ENCODE measurements around the gene CXXC5. TPM values are rescaled to one million over a fixed set of nuclear protein-coding genes. Genes with fewer than 3 reads are reported as not detected.
A peak's percentile ranks its signal among the peaks of the same experiment; 100 is the strongest.
"Not testable (repeated sequence)": the region's sequence is repeated elsewhere in the genome, so short reads cannot be mapped to it uniquely, and the experiment has no call there.

CXXC5 gene
- total RNA-seq (2021) = 77.5 to 97.2 TPM (median 78.0 TPM) in 3 replicates
- percentile 82 among the genes with signal in this experiment for Bru-seq, nascent RNA
- long read RNA-seq, experiment 1, transcript CXXC5-206 (2 exons, 777 nt) = minor isoform, 16 of 585 reads
- long read RNA-seq, experiment 1, transcript CXXC5-211 (3 exons, 1,892 nt) = minor isoform, 59 of 585 reads
- long read RNA-seq, experiment 1, transcript CXXC5-201 (3 exons, 2,658 nt) = major isoform, 403 of 585 reads
- long read RNA-seq, experiment 1, partial matches to known transcripts = 27 of 585 reads
- long read RNA-seq, experiment 1, other reads (novel, unspliced or antisense) = 80 of 585 reads
- long read RNA-seq, experiment 2, transcript CXXC5-201 (3 exons, 2,658 nt) = major isoform, 64 of 158 reads
- long read RNA-seq, experiment 2, transcript CXXC5-211 (3 exons, 1,892 nt) = minor isoform, 6 of 158 reads
- long read RNA-seq, experiment 2, partial matches to known transcripts = 44 of 158 reads
- long read RNA-seq, experiment 2, other reads (novel, unspliced or antisense) = 38 of 158 reads
- long read RNA-seq, experiment 3, transcript CXXC5-211 (3 exons, 1,892 nt) = major isoform, 19 of 49 reads
- long read RNA-seq, experiment 3, partial matches to known transcripts = 19 of 49 reads
- long read RNA-seq, experiment 3, other reads (novel, unspliced or antisense) = 10 of 49 reads

GRCh38 chr5:139648205-139649081 is at the start of gene CXXC5:
Gene CXXC5, plus strand, starts transcription at chr5:139648349. Its CDS starts 32,175 bp downstream, at chr5:139680524.
- Mint-ChIP-seq H3K4me1 (peaks cover 55% of the 10 kb centered on the region), H3K36me3 (no peaks in the 10 kb centered on the region), H3K4me3 (peak within 1 kb of the TSS; percentile 98), H3K9me3 (no peaks in the 10 kb centered on the region), H3K27me3 (ENCODE audit: low read depth) (peaks cover 32% of the 10 kb centered on the region), H3K27ac (peak within 1 kb of the TSS; percentile 70)
- DNase-seq (ENCODE audit: low spot score) (peak; percentile 85), ATAC-seq (peak; percentile 23)
- peak; percentile 53; the same call in 1 of the 2 replicates for TF ChIP-seq ZNF263 (CRISPR knock-in tag; IDR thresholded peaks at IDR 0.05; ENCODE audit: low read depth)
- TF ChIP-seq RORB (CRISPR knock-in tag; IDR thresholded peaks at IDR 0.05) = no peak
- 0 out of 2 replicates have a peak, but pooled peaks have one; percentile 16 for TF ChIP-seq NFYB (CRISPR knock-in tag; conservative IDR thresholded peaks at IDR 0.05; ENCODE audit: low read depth)
- TF ChIP-seq CREM (CRISPR knock-in tag; IDR thresholded peaks at IDR 0.05) = peak; percentile 54; the same call in 1 of the 2 replicates
- TF ChIP-seq TP53 (CRISPR knock-in tag; IDR thresholded peaks at IDR 0.05) = 0 out of 2 replicates have a peak, but pooled peaks have one; percentile 50
- peak; percentile 46; the same call in 1 of the 2 replicates for TF ChIP-seq ELF4 (CRISPR knock-in tag; IDR thresholded peaks at IDR 0.05; ENCODE audit: low read depth)
- TF ChIP-seq AFF4 (CRISPR knock-in tag; IDR thresholded peaks at IDR 0.05; ENCODE audit: borderline replicate concordance) = no peak
- TF ChIP-seq PRDM15 (CRISPR knock-in tag; IDR thresholded peaks at IDR 0.05) = peak; percentile 95
- TF ChIP-seq FOXP1 (CRISPR knock-in tag; IDR thresholded peaks at IDR 0.05; ENCODE audit: borderline replicate concordance) = 0 out of 2 replicates have a peak, but pooled peaks have one; percentile 26
- ChIA-PET CTCF (interaction anchor here (0.5 to 9.5 kb wide), 28 partner anchors 10 to 1295 kb away, joined by 3 to 235 read pairs (median 5); partner anchors contain the start of genes SPATA24 and UBE2D2), POLR2A (interaction anchor here (0.7 to 1.9 kb wide), 18 partner anchors 8 to 135 kb away, joined by 3 to 54 read pairs (median 4); no protein-coding TSS in a partner anchor)

GRCh38 chr5:139598601-139598965 is 49.6 kb upstream of the CXXC5 start:
- TF ChIP-seq ZNF121 (CRISPR knock-in tag; IDR thresholded peaks at IDR 0.05) = peak; percentile 93
- H3K9me3 Mint-ChIP-seq; ATAC-seq; DNase-seq (ENCODE audit: low spot score); H3K4me3 Mint-ChIP-seq; H3K4me1 Mint-ChIP-seq; H3K27me3 Mint-ChIP-seq (ENCODE audit: low read depth); H3K27ac Mint-ChIP-seq: not testable (repeated sequence)
- ChIA-PET CTCF (interaction anchor here (1.0 kb wide), 1 partner anchor 24 kb away, joined by 7 read pairs; no protein-coding TSS in a partner anchor), POLR2A (interaction anchor here (0.7 to 1.0 kb wide), 2 partner anchors 14 to 192 kb away, joined by 3 to 11 read pairs; no protein-coding TSS in a partner anchor)
- peaks cover 35% of the 10 kb centered on the region for H3K36me3 Mint-ChIP-seq
